Osteoblast (primary cell): ENCODE data around the gene OR2A42. TPM values are rescaled to one million over a fixed set of nuclear protein-coding genes. Genes with fewer than 3 reads are reported as not detected.
"Not testable (repeated sequence)": the region's sequence is repeated elsewhere in the genome, so short reads cannot be mapped to it uniquely, and the experiment has no call there.

Experiments
- DNase-seq: peaks from one replicate; pipeline ENCODE4 v3.0.0; 2011; ENCODE audit warnings: low spot score, mixed read lengths; ENCODE audit not compliant: insufficient read length; ENCODE audit errors: missing footprints
- H2AFZ ChIP-seq: 2 replicates; pipeline ENCODE4 v1.6.0; 2011; ENCODE audit warnings: mild to moderate bottlenecking, low read length
- H3K27ac ChIP-seq: 2 replicates; pipeline ENCODE4 v1.5.1; 2011; ENCODE audit warnings: mild to moderate bottlenecking, low read depth, low read length, moderate library complexity
- H3K27me3 ChIP-seq: 2 replicates; pipeline ENCODE4 v1.6.0; 2012; ENCODE audit warnings: mild to moderate bottlenecking, control low read depth, inconsistent platforms, low read length, moderate library complexity; ENCODE audit not compliant: insufficient read depth
- H3K36me3 ChIP-seq: 2 replicates; pipeline ENCODE4 v1.5.1; 2011; ENCODE audit warnings: mild to moderate bottlenecking, low read length, control low read depth, moderate library complexity; ENCODE audit not compliant: insufficient read depth
- H3K4me1 ChIP-seq: 2 replicates; pipeline ENCODE4 v1.5.1; 2011; ENCODE audit warnings: mild to moderate bottlenecking, low read length, control low read depth, moderate library complexity; ENCODE audit not compliant: insufficient read depth
- H3K4me2 ChIP-seq: 2 replicates; pipeline ENCODE4 v1.6.0; 2011; ENCODE audit warnings: mild to moderate bottlenecking, low read length; ENCODE audit not compliant: insufficient read depth
- H3K4me3 ChIP-seq: fragments of 200-600 bp; sonication (generic); 3 replicates; pipeline ENCODE4 v1.5.1; 2012; ENCODE audit warnings: mild to moderate bottlenecking, low read length, inconsistent platforms; ENCODE audit not compliant: insufficient read depth
- H3K79me2 ChIP-seq: 2 replicates; pipeline ENCODE4 v1.6.0; 2012; ENCODE audit warnings: mild to moderate bottlenecking, low read length, control low read depth, inconsistent platforms; ENCODE audit not compliant: insufficient read depth
- H3K9me3 ChIP-seq: 2 replicates; pipeline ENCODE4 v1.5.1; 2011; ENCODE audit warnings: low read depth, low read length, control low read depth
- H4K20me1 ChIP-seq: 2 replicates; pipeline ENCODE4 v1.6.0; 2012; ENCODE audit warnings: mild to moderate bottlenecking, low read length, control low read depth; ENCODE audit not compliant: insufficient read depth
- total RNA-seq: library from RNA; depleted of rRNA; stranded (reverse); fragments of >200 nt; gene quantifications from 2 replicates; pipeline ENCODE4 v1.2.3, GENCODE V29; 2012
- TF ChIP-seq, protein P1 (sequence below): IDR thresholded peaks from 2 replicates; pipeline ENCODE4 v1.5.1; 2011; ENCODE audit warnings: mild to moderate bottlenecking, low read depth, low read length, moderate library complexity; ENCODE audit errors: extremely low read depth

Gene OR2A42
- total RNA-seq, 1 donor, result under 0.01 TPM

DNA sequence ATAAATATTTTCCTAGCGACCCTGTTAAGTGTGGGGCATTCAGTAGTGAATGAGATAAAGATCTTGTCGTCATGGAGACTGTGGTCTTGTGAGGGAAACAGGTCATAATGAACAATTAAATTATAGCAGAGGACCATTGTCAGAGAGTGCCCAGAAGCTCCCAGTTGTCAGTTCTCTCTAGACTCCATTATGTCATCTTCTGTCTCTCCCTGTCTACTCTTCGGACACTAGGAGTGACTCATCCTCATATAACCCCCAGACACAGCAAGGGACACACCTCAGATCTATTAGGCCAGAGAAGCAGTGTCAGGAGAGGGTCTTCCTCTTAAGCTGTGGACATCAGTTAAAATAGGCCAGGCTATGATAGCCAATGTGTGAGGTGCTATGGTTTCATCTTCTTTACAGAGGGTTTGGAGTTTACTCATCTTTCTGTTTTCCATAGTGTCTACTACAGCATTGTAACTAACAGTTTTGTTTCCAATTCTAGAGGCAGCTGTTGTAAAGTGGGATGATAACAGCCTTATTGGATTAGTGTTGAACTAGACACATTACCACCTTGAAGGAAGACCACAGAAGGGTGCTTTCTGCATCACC lies 50.7 kb downstream of the OR2A42 start:
- not testable (repeated sequence) for H3K27ac ChIP-seq, H4K20me1 ChIP-seq, H3K4me3 ChIP-seq, H2AFZ ChIP-seq, H3K4me2 ChIP-seq, H3K79me2 ChIP-seq, H3K27me3 ChIP-seq, H3K4me1 ChIP-seq, H3K36me3 ChIP-seq, DNase-seq, H3K9me3 ChIP-seq

DNA sequence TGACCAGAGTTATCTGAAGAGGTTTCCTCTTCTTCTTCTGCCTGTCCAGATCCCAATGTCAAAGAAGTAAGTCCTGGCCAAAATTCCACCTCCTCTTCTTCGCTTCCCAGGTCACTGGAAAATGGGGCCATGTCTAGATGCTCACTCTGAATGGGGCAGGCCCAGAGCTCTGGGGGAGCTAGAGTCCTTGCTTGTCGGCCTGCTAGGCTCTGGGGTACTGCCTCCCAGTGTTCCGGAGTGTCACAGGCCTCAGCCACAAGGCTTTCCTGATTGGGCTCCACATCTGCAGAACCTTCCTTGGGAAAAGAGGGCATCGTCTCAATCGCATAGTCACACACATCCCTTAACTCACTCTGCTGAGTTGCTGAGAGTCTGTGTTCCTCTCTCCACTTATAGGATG lies 51.6 kb downstream of the OR2A42 start:
- H4K20me1 ChIP-seq, H3K36me3 ChIP-seq, H3K27me3 ChIP-seq, H3K79me2 ChIP-seq, H3K4me3 ChIP-seq, H3K9me3 ChIP-seq, H3K27ac ChIP-seq, H2AFZ ChIP-seq, H3K4me2 ChIP-seq, H3K4me1 ChIP-seq, DNase-seq: not testable (repeated sequence)

DNA sequence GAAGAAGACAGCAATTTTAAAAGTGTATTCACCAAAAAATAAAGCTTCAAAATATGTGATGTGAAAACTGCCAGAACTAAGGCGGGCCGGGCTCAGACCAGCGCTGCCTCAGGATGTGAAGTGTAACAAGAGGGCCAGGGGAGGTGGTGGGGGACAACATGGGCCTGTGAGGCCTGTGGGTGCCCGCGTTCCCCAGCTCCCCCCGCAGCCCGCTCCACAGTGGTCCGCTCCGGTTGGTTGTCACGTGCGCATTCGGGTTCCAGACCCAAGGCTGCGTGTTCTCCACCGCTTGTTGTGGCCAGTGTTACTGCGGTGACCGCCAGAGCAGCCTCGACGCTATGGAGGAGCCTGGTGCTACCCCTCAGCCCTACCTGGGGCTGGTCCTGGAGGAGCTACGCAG lies 56.2 kb downstream of the OR2A42 start, which contains the start of gene CTAGE4:
CTAGE4 (plus strand) TSS at position 301 of the 400 bp plus-strand sequence; CDS start at position 339, 38 bp downstream.
- H3K79me2 ChIP-seq, DNase-seq, H3K9me3 ChIP-seq, H3K4me3 ChIP-seq, H4K20me1 ChIP-seq, H3K27ac ChIP-seq, H3K4me2 ChIP-seq, H2AFZ ChIP-seq, H3K4me1 ChIP-seq, H3K36me3 ChIP-seq, H3K27me3 ChIP-seq: not testable (repeated sequence)

DNA sequence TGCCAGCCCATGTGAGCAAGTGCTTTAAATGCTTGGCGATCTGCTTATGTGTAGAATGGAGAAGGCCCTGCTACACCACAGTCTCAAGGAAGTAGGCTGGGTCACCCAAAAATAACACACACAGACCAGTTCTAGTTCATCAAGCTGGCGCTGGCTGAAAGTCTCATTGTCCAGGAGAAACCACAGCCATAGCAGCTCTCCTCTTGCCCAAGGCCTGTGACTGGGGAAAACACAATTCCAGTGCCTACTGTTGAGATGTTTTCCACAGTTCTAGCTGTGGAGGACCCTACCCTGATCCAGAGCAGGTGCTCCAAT lies 60.3 kb downstream of the OR2A42 start:
- H3K4me1 ChIP-seq, H3K79me2 ChIP-seq, H3K4me2 ChIP-seq, H4K20me1 ChIP-seq, H3K36me3 ChIP-seq, H3K9me3 ChIP-seq, H3K4me3 ChIP-seq, H3K27me3 ChIP-seq, DNase-seq, H2AFZ ChIP-seq, H3K27ac ChIP-seq: not testable (repeated sequence)

DNA sequence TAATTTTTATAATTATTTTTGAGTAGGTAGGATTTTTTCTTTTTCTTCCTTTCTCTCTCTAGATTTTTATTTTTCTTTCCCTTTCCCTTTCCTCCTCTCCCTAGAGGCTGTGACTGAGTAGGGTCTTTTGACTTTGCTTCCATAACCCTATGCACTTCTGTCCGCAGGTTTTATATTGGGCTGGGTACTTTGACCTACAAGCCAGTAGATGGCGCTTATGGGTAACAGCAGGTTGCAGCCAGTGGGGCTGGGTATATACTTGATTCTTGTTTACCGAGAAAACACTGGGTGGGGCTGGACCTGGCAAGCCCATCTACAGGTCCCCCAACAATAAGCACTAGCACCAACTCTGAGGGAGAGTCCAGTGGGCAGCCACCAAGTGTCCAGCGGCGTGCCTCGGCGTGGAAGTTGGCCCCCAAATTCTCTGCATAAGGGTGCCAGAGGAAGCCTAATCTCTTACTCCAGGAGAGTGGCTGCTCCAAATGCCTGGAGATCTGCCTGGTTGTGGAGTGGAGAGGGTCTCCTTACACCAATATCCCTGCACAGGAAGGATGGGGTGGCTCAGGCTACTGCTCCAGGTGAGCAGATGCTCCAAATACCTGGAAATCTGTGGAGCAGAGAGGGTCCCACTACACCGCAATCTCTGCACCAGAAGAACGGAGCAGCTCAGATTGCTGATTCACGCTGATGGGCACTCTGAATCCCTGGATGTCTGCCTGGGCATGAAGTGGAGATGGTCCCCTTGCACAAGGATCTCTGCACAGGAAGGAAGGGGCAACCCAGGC lies 60.8 kb downstream of the OR2A42 start:
- TF ChIP-seq, protein P1, sequence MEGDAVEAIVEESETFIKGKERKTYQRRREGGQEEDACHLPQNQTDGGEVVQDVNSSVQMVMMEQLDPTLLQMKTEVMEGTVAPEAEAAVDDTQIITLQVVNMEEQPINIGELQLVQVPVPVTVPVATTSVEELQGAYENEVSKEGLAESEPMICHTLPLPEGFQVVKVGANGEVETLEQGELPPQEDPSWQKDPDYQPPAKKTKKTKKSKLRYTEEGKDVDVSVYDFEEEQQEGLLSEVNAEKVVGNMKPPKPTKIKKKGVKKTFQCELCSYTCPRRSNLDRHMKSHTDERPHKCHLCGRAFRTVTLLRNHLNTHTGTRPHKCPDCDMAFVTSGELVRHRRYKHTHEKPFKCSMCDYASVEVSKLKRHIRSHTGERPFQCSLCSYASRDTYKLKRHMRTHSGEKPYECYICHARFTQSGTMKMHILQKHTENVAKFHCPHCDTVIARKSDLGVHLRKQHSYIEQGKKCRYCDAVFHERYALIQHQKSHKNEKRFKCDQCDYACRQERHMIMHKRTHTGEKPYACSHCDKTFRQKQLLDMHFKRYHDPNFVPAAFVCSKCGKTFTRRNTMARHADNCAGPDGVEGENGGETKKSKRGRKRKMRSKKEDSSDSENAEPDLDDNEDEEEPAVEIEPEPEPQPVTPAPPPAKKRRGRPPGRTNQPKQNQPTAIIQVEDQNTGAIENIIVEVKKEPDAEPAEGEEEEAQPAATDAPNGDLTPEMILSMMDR, result peak; percentile 39
- not testable (repeated sequence) for H3K36me3 ChIP-seq

More for the DNA sequence above, 60.8 kb downstream of the OR2A42 start:
- not testable (repeated sequence) for H3K4me1 ChIP-seq, H3K79me2 ChIP-seq, DNase-seq, H4K20me1 ChIP-seq, H3K4me3 ChIP-seq, H3K27me3 ChIP-seq, H3K9me3 ChIP-seq, H3K4me2 ChIP-seq, H3K27ac ChIP-seq, H2AFZ ChIP-seq

Other genes starting within 250 kb of the OR2A42 start
- not detected in 2 replicates for gene OR6B1, start 239.3 kb downstream of the OR2A42 start, total RNA-seq
- gene OR2A5, start 190.7 kb downstream of the OR2A42 start, total RNA-seq, result not detected in 2 replicates
- not detected in 2 replicates for gene OR2A25, start 169.8 kb downstream of the OR2A42 start, total RNA-seq
- gene OR2A12, start 153.3 kb downstream of the OR2A42 start, total RNA-seq, result not detected in 2 replicates
- gene OR2A2, start 130.0 kb downstream of the OR2A42 start, total RNA-seq, result not detected in 2 replicates
- not detected in 2 replicates for gene OR2A14, start 116.4 kb downstream of the OR2A42 start, total RNA-seq
- gene CTAGE4, start 56.1 kb downstream of the OR2A42 start, total RNA-seq, result 0.36 and 2.4 TPM in 2 replicates
- 2.4 and 3.6 TPM in 2 replicates for gene ARHGEF35, start 43.8 kb downstream of the OR2A42 start, total RNA-seq
- gene OR2A7, start 25.2 kb upstream of the OR2A42 start, total RNA-seq, result 1.1 and 2.7 TPM in 2 replicates
- 1.4 and 2.4 TPM in 2 replicates for gene CTAGE8, start 29.7 kb upstream of the OR2A42 start, total RNA-seq
- 0.29 and 0.36 TPM in 2 replicates for gene OR2A1, start 72.8 kb upstream of the OR2A42 start, total RNA-seq
- gene ARHGEF5, start 115.8 kb upstream of the OR2A42 start, total RNA-seq, result 4.7 and 8.5 TPM in 2 replicates
- not detected in 2 replicates for gene NOBOX, start 164.1 kb upstream of the OR2A42 start, total RNA-seq